Fibroblast of peridontal ligament (primary cell): Measurements from ENCODE around the gene TLL1.

Experiments used
- DNase-seq: peaks from one replicate; pipeline ENCODE4 v3.0.0-alpha.2; 2010; ENCODE audit errors: extremely low read depth

TLL1 gene

DNA sequence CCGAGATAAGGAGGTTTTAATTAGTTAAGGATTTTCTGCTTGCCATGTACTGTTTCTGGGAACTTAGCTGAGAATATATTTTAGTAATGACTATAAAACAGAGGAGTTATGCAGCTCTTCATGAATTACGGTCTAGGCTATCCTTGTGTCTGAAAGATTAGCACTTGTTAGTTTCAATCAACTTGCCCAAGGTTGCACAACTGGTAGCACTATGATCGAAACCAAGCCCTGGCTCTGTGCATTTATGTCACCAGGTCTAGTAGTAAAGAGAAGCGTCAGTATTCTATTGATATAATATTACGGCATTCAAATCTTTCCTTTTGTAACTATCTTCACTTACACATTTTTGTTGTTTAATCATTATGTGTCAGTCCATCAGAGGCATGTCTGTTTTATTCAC is 176.0 kb downstream of the TLL1 start:
- DNase-seq, result no peak

DNA sequence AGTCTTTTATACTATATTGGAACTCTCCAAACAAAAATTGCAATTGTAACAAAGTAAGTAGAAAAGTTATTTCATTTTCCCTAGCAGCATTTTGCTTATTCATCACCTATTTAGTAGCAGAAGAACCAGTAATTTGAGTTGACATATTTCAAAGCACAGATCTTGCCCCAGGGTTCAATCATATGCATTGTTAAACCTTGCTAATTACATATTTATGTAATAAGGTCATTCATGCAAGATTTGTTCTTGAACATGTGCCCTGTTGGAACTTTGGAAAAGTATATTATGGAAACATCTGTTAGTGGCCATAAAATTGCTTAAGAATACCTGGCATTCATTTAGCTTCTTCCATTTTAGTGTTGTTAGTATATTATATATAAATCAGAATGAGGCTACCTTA is 191.7 kb downstream of the TLL1 start:
- DNase-seq, result no peak

GRCh38 chr4:166065324-166065723 is 192.3 kb downstream of the TLL1 start:
- DNase-seq, result no peak

DNA sequence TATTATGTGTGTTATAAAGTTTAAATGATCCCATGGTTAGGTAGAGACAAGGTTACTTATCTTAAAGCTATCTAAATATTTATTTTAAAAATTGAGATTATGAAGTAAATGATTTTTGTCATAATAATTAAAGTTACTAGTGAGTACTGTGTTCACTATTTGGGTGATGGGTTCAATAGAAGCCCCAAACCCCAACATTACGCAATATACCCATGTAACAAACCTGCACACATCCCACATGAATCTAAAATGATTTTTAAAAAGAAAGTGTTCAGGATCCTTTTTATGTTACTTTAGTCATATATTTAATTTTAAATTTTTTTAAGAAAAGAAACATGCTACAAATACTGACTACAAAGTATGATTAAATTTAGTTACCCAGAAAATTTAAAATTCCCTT is 193.9 kb downstream of the TLL1 start:
- no peak for DNase-seq

GRCh38 chr4:166067915-166068314 is 194.9 kb downstream of the TLL1 start:
- DNase-seq, result no peak

- no peak for DNase-seq
These were observed 200.7 kb downstream of the TLL1 start for GRCh38 chr4:166073783-166074182.

DNA sequence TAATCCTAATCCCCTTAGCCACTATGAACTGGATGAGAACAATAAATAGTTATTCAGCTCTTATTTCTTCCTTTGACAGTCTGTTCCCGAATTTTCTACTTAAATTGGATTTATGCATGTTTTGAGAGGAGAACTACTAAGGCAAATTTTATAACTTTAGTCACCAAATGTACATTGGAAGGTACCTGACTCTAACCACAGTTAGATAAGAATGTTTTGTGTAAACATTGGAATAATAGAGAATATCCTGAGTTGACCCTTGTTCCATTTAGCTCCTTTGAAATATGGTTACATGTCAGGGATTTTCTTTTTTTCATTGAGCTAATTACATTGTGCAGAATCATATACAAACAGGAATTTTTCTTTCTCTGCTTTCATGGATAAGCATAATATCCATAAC is 202.6 kb downstream of the TLL1 start:
- DNase-seq, result no peak

GRCh38 chr4:166077782-166078181 is 204.7 kb downstream of the TLL1 start:
- DNase-seq, result no peak

GRCh38 chr4:166078383-166078782 is 205.3 kb downstream of the TLL1 start:
- no peak for DNase-seq

GRCh38 chr4:166078955-166079354 is 205.9 kb downstream of the TLL1 start:
- no peak for DNase-seq

DNA sequence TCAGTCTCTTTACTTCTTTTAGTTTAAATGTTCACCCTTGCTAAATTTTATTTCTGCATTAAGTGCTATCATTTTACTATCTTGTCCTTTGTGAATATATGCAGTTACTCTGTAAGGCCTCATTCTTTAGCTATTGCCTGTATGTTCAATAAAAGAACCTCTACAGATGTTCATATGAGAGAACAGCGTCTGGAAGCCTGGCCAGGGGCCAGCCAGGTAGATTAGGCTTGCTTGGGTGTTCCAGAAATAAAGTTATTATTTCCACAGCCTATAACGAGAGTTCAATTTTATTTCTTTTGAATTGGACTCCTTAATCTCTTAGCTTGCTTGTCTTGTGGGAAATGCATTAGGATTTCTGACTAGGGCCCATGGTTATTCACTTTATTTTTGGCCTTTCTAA is 214.5 kb downstream of the TLL1 start:
- DNase-seq, result no peak

- DNase-seq, result no peak
These were observed 215.5 kb downstream of the TLL1 start for GRCh38 chr4:166088576-166088975.

DNA sequence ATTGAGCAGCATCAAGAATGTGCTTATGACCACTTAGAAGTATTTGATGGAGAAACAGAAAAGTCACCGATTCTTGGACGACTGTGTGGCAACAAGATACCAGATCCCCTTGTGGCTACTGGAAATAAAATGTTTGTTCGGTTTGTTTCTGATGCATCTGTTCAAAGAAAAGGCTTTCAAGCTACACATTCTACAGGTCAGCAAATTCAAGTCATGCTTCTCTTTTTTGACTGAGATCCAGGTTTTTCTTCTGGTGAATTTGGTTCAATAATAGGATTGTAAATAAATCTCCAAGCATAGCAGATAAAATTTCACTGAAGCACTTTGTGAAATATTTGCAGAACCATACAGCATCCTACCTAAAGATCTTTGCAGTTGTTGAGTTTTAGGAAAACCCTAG is 218.1 kb downstream of the TLL1 start:
- DNase-seq, result peak; percentile 4

GRCh38 chr4:166091912-166092510 is 219.0 kb downstream of the TLL1 start:
- peak; percentile 62 for DNase-seq

- no peak for DNase-seq
These were observed 219.8 kb downstream of the TLL1 start for GRCh38 chr4:166092797-166093290.

DNA sequence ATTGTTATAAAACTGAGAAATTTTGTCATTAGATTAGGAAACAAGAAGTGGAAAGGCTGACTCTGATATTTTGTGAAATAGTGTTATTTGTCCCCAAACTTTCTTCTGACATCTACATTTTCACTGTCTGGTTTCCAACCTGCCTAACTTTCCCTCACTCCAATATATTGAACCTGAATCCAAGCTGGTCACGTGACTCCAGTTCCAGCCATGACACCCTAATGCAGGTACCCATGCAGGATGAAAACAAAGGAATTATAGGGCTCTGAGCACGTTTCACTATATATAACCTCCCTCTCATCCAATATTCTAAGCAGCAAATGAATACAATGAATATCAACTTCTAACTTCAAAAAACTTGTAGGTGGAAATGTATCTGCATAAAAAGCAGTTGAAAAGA is 231.6 kb downstream of the TLL1 start:
- DNase-seq, result no peak

DNA sequence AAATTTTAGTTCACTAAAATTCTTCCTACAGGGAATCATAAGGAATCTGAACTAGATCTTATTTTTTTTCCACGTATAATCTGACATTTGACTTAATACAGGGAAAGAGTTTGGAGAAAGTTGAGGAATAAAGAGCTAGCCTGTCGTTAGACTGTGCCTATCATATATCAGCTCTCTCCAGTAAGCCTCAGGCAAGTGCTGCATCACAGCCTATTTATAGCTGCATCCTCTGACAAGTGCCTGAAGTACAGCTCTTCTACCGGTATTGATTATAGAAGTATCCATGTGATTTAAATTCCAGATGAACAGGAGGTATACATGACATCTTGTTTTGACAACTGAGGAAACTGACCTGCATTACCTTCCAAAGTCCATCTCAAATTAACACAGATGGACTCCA is 248.9 kb downstream of the TLL1 start:
- peak; percentile 18 for DNase-seq

DNA sequence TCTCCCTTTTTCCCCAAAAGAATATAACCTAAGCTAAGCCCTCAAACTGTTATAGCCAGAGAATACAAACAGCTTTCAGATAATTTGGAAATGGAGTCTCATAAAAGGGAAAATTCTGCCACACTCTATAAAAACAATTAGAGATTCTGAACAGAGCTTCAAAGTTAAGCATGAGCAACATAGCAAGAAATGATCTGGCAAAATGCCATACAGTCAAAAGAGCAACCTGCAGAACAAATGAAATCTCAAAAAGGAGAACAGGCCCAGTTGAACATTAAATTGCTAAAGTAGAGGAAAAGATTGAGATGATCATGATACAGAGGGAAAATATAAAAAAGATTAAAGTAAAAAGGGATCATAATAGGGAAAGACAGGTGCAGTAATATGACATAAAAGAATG is 250.5 kb downstream of the TLL1 start:
- no peak for DNase-seq

DNA sequence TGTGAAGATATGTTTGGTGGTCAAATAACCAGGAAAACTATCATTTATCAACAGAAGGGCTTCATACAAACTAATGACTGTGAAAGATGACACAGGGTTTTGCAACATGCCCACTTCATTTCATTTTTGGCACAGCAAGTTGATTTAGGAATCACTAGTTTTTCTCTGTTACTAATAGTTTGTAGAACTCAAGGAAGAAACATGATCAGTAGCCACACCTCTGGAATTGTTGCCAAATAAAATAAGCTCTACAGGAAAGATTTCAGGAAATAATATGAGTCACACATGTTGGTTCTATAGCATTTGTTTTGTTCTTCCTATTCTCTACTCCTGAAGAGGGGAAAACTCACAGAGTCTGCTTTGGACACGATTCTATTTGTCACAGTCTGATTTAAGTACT is 255.4 kb downstream of the TLL1 start:
- peak; percentile 67 for DNase-seq

- no peak for DNase-seq
These were observed 261.2 kb downstream of the TLL1 start for GRCh38 chr4:166134285-166134684.

DNA sequence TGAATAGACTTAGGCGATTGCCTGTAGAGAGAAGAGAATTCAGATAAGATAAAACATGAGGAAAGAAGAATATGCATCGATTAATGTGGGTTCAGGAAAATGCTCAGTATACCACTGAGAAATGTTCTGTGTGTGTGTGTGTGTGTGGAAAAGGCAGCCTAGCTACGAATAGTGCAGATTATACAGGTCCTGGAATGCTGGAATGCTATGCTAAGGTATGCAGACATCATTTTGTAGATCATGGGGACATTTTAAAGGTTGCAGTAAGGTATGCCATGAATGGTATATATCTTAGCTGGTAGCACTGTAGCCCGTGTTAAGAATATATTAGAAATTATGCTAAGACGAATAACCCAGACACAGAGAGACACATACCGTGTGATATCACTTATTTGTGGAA is 267.9 kb downstream of the TLL1 start:
- DNase-seq, result no peak

DNA sequence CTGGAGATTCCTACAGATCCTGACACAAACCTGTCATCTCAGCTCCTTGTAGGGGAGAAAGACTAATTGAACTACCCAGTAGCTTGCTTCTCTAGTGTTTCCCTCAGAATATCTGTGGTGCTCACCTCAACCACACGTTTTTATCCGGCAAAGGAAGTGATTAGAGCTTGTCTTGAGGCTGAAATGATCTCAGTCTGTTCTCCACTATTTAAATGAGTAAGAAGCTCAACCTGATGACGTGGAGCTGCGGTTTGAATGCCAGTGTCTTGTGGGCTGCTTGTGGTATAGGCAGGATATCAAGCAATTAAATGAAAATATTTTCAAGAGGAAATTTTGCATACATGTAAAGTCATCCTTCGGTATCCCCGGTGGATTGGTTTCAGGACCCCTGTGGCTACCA is 270.2 kb downstream of the TLL1 start:
- DNase-seq, result peak; percentile 85

DNA sequence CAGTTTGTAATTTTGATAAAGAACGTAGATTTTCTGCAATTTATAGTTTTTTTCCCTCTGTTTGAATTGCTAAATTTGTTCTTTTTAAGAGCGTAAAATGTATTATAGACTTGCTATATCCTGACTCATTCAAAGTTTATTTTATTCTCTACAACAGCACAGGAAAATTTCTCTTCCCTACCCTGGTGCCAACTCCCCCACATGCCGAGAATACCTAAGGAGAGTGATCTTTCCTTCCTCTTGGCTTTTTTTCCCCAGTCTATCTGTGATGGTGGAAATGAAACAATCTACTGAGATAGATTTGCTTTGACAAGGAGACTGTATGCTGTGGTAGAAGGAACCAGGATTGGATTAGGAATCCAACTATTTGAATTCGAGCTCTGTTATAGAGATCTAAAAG is 271.6 kb downstream of the TLL1 start:
- DNase-seq, result peak; percentile 43

- DNase-seq, result no peak
These were observed 273.9 kb downstream of the TLL1 start for GRCh38 chr4:166146806-166147540.
